H1 (cell line): ENCODE data around the gene EGFR. TPM values are rescaled to one million over a fixed set of nuclear protein-coding genes. Genes with fewer than 3 reads are reported as not detected.

Experiments used
- CTCF ChIA-PET: fragments of 300-600 bp; sonication (Branson Sonifier 250); formaldehyde crosslinking; loops from one replicate; lab custom pipeline; 2021; ENCODE audit not compliant: partially characterized antibody; lab: Charles Lee
- POLR2A ChIA-PET: fragments of 300-600 bp; sonication (Branson Sonifier 250); formaldehyde crosslinking; loops from one replicate; lab custom pipeline; 2021; ENCODE audit warnings: inconsistent platforms; ENCODE audit not compliant: partially characterized antibody; lab: Charles Lee
- DNase-seq, 2 experiments: peaks; one replicate each; pipeline versions ENCODE4 v3.0.0 to v3.0.0-alpha.2; 2010 to 2022; ENCODE audit warnings: low spot score in 2 of 2, low read depth in 1 of 2, mixed read lengths in 1 of 2
- FAIRE-seq: peaks from 2 replicates; lab custom pipeline; 2011; peaks lifted over from hg19 to GRCh38; lab: Jason Lieb, UNC
- H2AFZ ChIP-seq: 2 replicates; pipeline ENCODE4 v1.8.1; 2012; ENCODE audit warnings: low read length, inconsistent platforms
- H2AK5ac ChIP-seq: 2 replicates; pipeline ENCODE4 v1.6.1; 2013; ENCODE audit warnings: low read depth, low read length
- H2BK120ac ChIP-seq: replicated peaks from 2 replicates; pipeline ENCODE3; 2013; ENCODE audit warnings: low read depth, low read length, inconsistent platforms
- H2BK12ac ChIP-seq: 2 replicates; pipeline ENCODE4 v1.6.1; 2013; ENCODE audit warnings: low read depth, low read length
- H2BK15ac ChIP-seq: 2 replicates; pipeline ENCODE4 v1.6.1; 2013; ENCODE audit warnings: low read length
- H2BK20ac ChIP-seq: 2 replicates; pipeline ENCODE4 v1.6.1; 2013; ENCODE audit warnings: low read length
- H2BK5ac ChIP-seq: 2 replicates; pipeline ENCODE4 v1.6.1; 2013; ENCODE audit warnings: low read depth, low read length
- H3K14ac ChIP-seq: 2 replicates; pipeline ENCODE4 v1.6.1; 2013; ENCODE audit warnings: inconsistent platforms; ENCODE audit not compliant: insufficient read length
- H3K18ac ChIP-seq: 2 replicates; pipeline ENCODE4 v1.6.1; 2013; ENCODE audit warnings: low read length; ENCODE audit errors: extremely low read depth
- H3K23ac ChIP-seq: 2 replicates; pipeline ENCODE4 v1.6.1; 2013; ENCODE audit warnings: inconsistent platforms; ENCODE audit not compliant: insufficient read length
- H3K23me2 ChIP-seq: 2 replicates; pipeline ENCODE4 v1.6.1; 2013; ENCODE audit warnings: low read depth, low read length
- H3K27ac ChIP-seq: 2 replicates; pipeline ENCODE4 v1.6.1; 2011; ENCODE audit warnings: low read depth, low read length, inconsistent platforms
- H3K27me3 ChIP-seq, 4 experiments: replicated peaks in 1 of 4; 1 replicate in 1 of 4; 2 replicates in 3 of 4; pipeline versions ENCODE4 v1.6.1 to v1.8.1; 2011 to 2013; ENCODE audit warnings: low read length in 3 of 4, mild to moderate bottlenecking in 3 of 4, inconsistent platforms in 2 of 4, mixed read lengths in 2 of 4, moderate library complexity in 1 of 4; ENCODE audit not compliant: control insufficient read depth in 3 of 4, insufficient read depth in 3 of 4; ENCODE audit errors: extremely low read depth in 1 of 4
- H3K36me3 ChIP-seq, 4 experiments: 2 replicates each; pipeline versions ENCODE4 v1.6.1 to v1.8.1; 2011 to 2013; ENCODE audit warnings: mild to moderate bottlenecking in 4 of 4, low read length in 3 of 4, moderate library complexity in 2 of 4, control low read depth in 1 of 4, inconsistent platforms in 1 of 4; ENCODE audit not compliant: insufficient read depth in 4 of 4, control insufficient read depth in 2 of 4
- H3K4ac ChIP-seq: replicated peaks from 2 replicates; pipeline ENCODE3; 2013; ENCODE audit warnings: low read length, low read depth, mixed read lengths, inconsistent platforms; ENCODE audit not compliant: insufficient read length
- H3K4me1 ChIP-seq, 4 experiments: replicated peaks in 1 of 4; 1 replicate in 1 of 4; 2 replicates in 3 of 4; pipeline versions ENCODE4 v1.6.1 to v1.8.1; 2011 to 2013; ENCODE audit warnings: low read length in 3 of 4, inconsistent platforms in 2 of 4, mixed read lengths in 1 of 4; ENCODE audit not compliant: insufficient read depth in 4 of 4, control insufficient read depth in 3 of 4
- H3K4me2 ChIP-seq, 2 experiments: 2 replicates each; pipeline versions ENCODE4 v1.6.1 to v1.8.1; 2011 to 2013; ENCODE audit warnings: low read depth in 2 of 2, low read length in 2 of 2, control low read depth in 1 of 2, inconsistent platforms in 1 of 2, mild to moderate bottlenecking in 1 of 2; ENCODE audit not compliant: insufficient read depth in 1 of 2
- H3K4me3 ChIP-seq, 4 experiments: fragments of 200-600, 300-600 bp in 1 of 4; sonication (generic), shearing (Covaris generic), sonication (Bioruptor Twin) in 1 of 4; 2 replicates each; pipeline versions ENCODE4 v1.5.1 to v1.8.1; 2011 to 2016; ENCODE audit warnings: low read length in 4 of 4, low read depth in 3 of 4, control low read depth in 2 of 4, inconsistent platforms in 2 of 4, mild to moderate bottlenecking in 2 of 4, mixed read lengths in 1 of 4, moderate library complexity in 1 of 4; ENCODE audit not compliant: insufficient read depth in 2 of 4; ENCODE audit errors: extremely low read depth in 1 of 4
- H3K56ac ChIP-seq: replicated peaks from 2 replicates; pipeline ENCODE3; 2013; ENCODE audit warnings: low read depth, mild to moderate bottlenecking, mixed read lengths, low read length, inconsistent platforms; ENCODE audit not compliant: insufficient read length
- H3K79me1 ChIP-seq: 2 replicates; pipeline ENCODE4 v1.6.1; 2013; ENCODE audit warnings: low read depth, low read length, control low read depth
- H3K79me2 ChIP-seq, 2 experiments: 2 replicates each; pipeline versions ENCODE4 v1.6.1 to v1.8.1; 2012 to 2013; ENCODE audit warnings: low read length in 2 of 2, mild to moderate bottlenecking in 2 of 2, inconsistent platforms in 1 of 2; ENCODE audit not compliant: insufficient read depth in 2 of 2, control insufficient read depth in 1 of 2
- H3K9ac ChIP-seq, 4 experiments: replicated peaks in 1 of 4; 1 replicate in 1 of 4; 2 replicates in 3 of 4; pipeline versions ENCODE4 v1.6.1 to v1.8.1; 2011 to 2013; ENCODE audit warnings: low read depth in 3 of 4, low read length in 3 of 4, control low read depth in 2 of 4, mild to moderate bottlenecking in 2 of 4, moderate library complexity in 2 of 4, inconsistent platforms in 1 of 4; ENCODE audit errors: extremely low read depth in 1 of 4
- H3K9me3 ChIP-seq, 2 experiments: 2 replicates each; pipeline versions ENCODE4 v1.6.1 to v1.8.1; 2012 to 2013; ENCODE audit warnings: mild to moderate bottlenecking in 2 of 2, moderate library complexity in 2 of 2, control low read depth in 1 of 2, inconsistent platforms in 1 of 2, low read depth in 1 of 2, low read length in 1 of 2, mixed read lengths in 1 of 2; ENCODE audit not compliant: insufficient read depth in 2 of 2
- H4K20me1 ChIP-seq, 2 experiments: replicated peaks in 1 of 2; 2 replicates each; pipeline versions ENCODE3 to v1.8.1; 2011 to 2013; ENCODE audit warnings: inconsistent platforms in 2 of 2, low read length in 2 of 2, mild to moderate bottlenecking in 1 of 2; ENCODE audit not compliant: insufficient read depth in 2 of 2, control insufficient read depth in 1 of 2
- H4K5ac ChIP-seq: 2 replicates; pipeline ENCODE4 v1.6.1; 2013; ENCODE audit warnings: low read length, low read depth, mixed read lengths, inconsistent platforms; ENCODE audit not compliant: insufficient read length
- H4K8ac ChIP-seq: 2 replicates; pipeline ENCODE4 v1.8.0; 2013; ENCODE audit warnings: mild to moderate bottlenecking, moderate library complexity, low read length, inconsistent platforms; ENCODE audit not compliant: insufficient read depth; ENCODE audit errors: extremely low read depth
- H4K91ac ChIP-seq: replicated peaks from 2 replicates; pipeline ENCODE3; 2013; ENCODE audit warnings: low read length, mixed read lengths, inconsistent platforms; ENCODE audit not compliant: insufficient read length
- GABPA ChIP-seq: IDR thresholded peaks from 2 replicates; pipeline ENCODE4 v1.6.1; 2011; ENCODE audit warnings: mild to moderate bottlenecking, low read length, moderate library complexity, borderline replicate concordance; ENCODE audit not compliant: insufficient read depth
- RFX5 ChIP-seq: IDR thresholded peaks from 2 replicates; pipeline ENCODE4 v1.6.1; 2011; ENCODE audit warnings: low read depth, low read length, improper control_type of control experiment, borderline replicate concordance
- TEAD4 ChIP-seq: IDR thresholded peaks from 2 replicates; pipeline ENCODE4 v1.6.1; 2012; ENCODE audit warnings: low read depth, low read length, inconsistent platforms, mixed read lengths
- WGBS, 2 experiments: shearing (Covaris generic) in 1 of 2; methylation state at CpG; one replicate each; pipeline versions ENCODE4 v1.1.6 to v1.1.7; 2013 to 2015; ENCODE audit warnings: low lambda C conversion rate in 2 of 2, mixed read lengths in 2 of 2, inconsistent platforms in 1 of 2, low coverage in 1 of 2, missing lambda C conversion rate in 1 of 2; ENCODE audit not compliant: insufficient replicate concordance in 2 of 2, insufficient coverage in 1 of 2, insufficient read length in 1 of 2; ENCODE audit errors: extremely low coverage in 1 of 2, missing lambda C conversion rate in 1 of 2; 5-methylcytosine and 5-hydroxymethylcytosine counted together
- polyA plus RNA-seq, 7 experiments: library from polyadenylated mRNA; depleted of rRNA in 3 of 7; stranded (reverse) in 5 of 7; unstranded in 2 of 7; fragments of >200 nt in 5 of 7; fragments of 200-250 nt in 2 of 7; gene quantifications; 1 replicate in 5 of 7; 2 replicates in 1 of 7; 4 replicates in 1 of 7; pipeline versions ENCODE4 v1.2.1 to v1.2.3, GENCODE V29; 2011 to 2013; ENCODE audit warnings: missing spikeins in 2 of 7, mixed read lengths in 2 of 7
- total RNA-seq: library from RNA; stranded (reverse); fragmentation: NEBNext Ultra II Directional; extraction: Animal tissue kit (Norgen Biotek cat#: 25700); gene quantifications from 2 replicates; pipeline ENCODE4 v1.2.1, GENCODE V29; 2021
- TF ChIP-seq, protein P1 (sequence below): IDR thresholded peaks from 2 replicates; pipeline ENCODE4 v1.6.1; 2011; ENCODE audit warnings: low read depth, mild to moderate bottlenecking, low read length; ENCODE audit not compliant: insufficient read depth

The EGFR gene
- total and polyA plus RNA-seq, 2 of the 8 experiments (the other 6 are each of a cell fraction or from before 2014, with no cell fraction given) = 1.9 to 5.8 TPM

DNA sequence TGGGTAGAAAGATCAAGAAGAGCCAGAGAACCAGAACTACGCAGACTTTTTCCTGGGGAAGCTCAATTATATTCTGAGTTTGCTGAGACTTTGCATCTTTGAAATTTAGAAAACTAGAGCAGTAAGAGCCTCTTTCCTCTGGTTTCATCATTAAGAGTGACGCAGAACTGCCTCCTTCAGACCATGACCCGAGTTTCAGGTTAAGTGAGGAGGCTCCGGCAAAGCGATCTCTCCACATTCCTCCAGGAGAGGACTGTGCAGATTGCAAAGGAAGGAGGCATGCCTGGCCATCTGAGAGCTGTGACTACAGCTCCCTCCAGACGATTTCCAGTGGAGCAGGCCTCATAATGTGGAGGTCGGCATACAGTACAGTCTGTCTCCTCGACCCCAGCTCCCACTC, 230.5 kb downstream of the EGFR start:
- CTCF ChIA-PET = interaction anchor here (0.9 to 2.1 kb wide), 9 partner anchors 11 to 475 kb away, joined by 3 to 10 read pairs (median 3); no protein-coding TSS in a partner anchor

More for the DNA sequence above, 230.5 kb downstream of the EGFR start:
- Histone ChIP-seq H3K23me2 (peaks cover under 1% of the 10 kb centered on the region; the same call in 1 of the 2 replicates), H3K23ac (no peak overlapping the region), H3K56ac (no peak overlapping the region), H3K79me2 (no peaks in the 10 kb centered on the region), H3K14ac (no peak overlapping the region), H4K8ac (no peak overlapping the region), H3K79me1 (no peaks in the 10 kb centered on the region), H2BK5ac (no peak overlapping the region), H3K4me2 (no peak overlapping the region), H3K18ac (no peak overlapping the region), H4K5ac (no peak overlapping the region), H3K27me3 (peaks cover 10 to 18% (median 14%) of the 10 kb centered on the region in 4 experiments), H2BK12ac (no peak overlapping the region), H3K9ac (no peak overlapping the region), H4K20me1 (no peaks in the 10 kb centered on the region), H4K91ac (no peak overlapping the region), H2AFZ (peak overlapping the region; percentile 36; the same call in 1 of the 2 replicates), H3K27ac (no peak overlapping the region), H3K36me3 (no peaks in the 10 kb centered on the region), H2AK5ac (no peak overlapping the region), H3K4me3 (no peak overlapping the region), H2BK120ac (no peak overlapping the region), H3K4ac (no peak overlapping the region), H3K9me3 (no peaks in the 10 kb centered on the region), H3K4me1 (peaks cover 0 to 3% (median 2%) of the 10 kb centered on the region in 4 experiments; a peak in 1 of 7 replicates), H2BK20ac (no peak overlapping the region; the same call in 1 of the 2 replicates), H2BK15ac (no peak overlapping the region)
- DNase-seq (no peak), FAIRE-seq (no peak)
- POLR2A ChIA-PET = no interaction called here
- TF ChIP-seq, protein P1, sequence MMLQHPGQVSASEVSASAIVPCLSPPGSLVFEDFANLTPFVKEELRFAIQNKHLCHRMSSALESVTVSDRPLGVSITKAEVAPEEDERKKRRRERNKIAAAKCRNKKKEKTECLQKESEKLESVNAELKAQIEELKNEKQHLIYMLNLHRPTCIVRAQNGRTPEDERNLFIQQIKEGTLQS = no peak
- TF ChIP-seq GABPA (no peak), RFX5 (no peak), TEAD4 (no peak)
- 85% methylated on average over 8 of the region's 8 CpGs; no CpG with 5 or more reads in 1 of the 2 experiments for WGBS, 2 experiments
